Breast epithelium (tissue), 3 donors: ENCODE measurements around the gene ABHD5.

Experiments used
- CTCF ChIP-seq, 3 donors: fragments of 450-650 bp; IDR thresholded peaks; one replicate each; pipeline ENCODE4 v1.5.1; 2016 to 2017; ENCODE audit warnings: antibody characterized with exemption in 3 of 3, mild to moderate bottlenecking in 3 of 3, moderate library complexity in 3 of 3
- POLR2AphosphoS5 ChIP-seq, 3 donors: sonication (generic); formaldehyde crosslinking; IDR thresholded peaks; one replicate each; pipeline ENCODE4 v1.6.1; 2017; ENCODE audit warnings: antibody characterized with exemption in 3 of 3

GRCh38 chr3:43688245-43688650 lies 2.5 kb upstream of the ABHD5 start:
- TF ChIP-seq CTCF (IDR thresholded peaks at IDR 0.05) (no peak), POLR2AphosphoS5 (IDR thresholded peaks at IDR 0.05) (no peak)
